HG03469 (cell line): Measurements from ENCODE around the gene OR5K2.
A peak's percentile ranks its signal among the peaks of the same experiment; 100 is the strongest.

ENCODE experiments used
- ATAC-seq: cut with Tn5 transposase; IDR thresholded peaks from one replicate; pipeline ENCODE4 v1.9.1; 2021; ENCODE audit warnings: mild to moderate bottlenecking, moderate library complexity, moderate number of reproducible peaks; ENCODE audit not compliant: unreplicated experiment

The OR5K2 gene

GRCh38 chr3:98521897-98522543 is 24.5 kb downstream of the OR5K2 start:
- peak; percentile 21 for ATAC-seq

GRCh38 chr3:98522544-98523281 is 25.2 kb downstream of the OR5K2 start, which contains the start of gene CLDND1:
TSS of gene CLDND1 (minus strand) at chr3:98522902. CDS start at chr3:98521424, 1,478 bp downstream.
- peak; percentile 82 for ATAC-seq

- ATAC-seq: no peak
These were observed 28.0 kb downstream of the OR5K2 start for GRCh38 chr3:98525494-98525893.

- ATAC-seq: no peak
These were observed 31.2 kb downstream of the OR5K2 start for GRCh38 chr3:98528474-98529346.

- no peak for ATAC-seq
These were observed 32.5 kb downstream of the OR5K2 start for GRCh38 chr3:98529856-98530459.

GRCh38 chr3:98530676-98531075 is 33.2 kb downstream of the OR5K2 start:
- no peak for ATAC-seq

DNA sequence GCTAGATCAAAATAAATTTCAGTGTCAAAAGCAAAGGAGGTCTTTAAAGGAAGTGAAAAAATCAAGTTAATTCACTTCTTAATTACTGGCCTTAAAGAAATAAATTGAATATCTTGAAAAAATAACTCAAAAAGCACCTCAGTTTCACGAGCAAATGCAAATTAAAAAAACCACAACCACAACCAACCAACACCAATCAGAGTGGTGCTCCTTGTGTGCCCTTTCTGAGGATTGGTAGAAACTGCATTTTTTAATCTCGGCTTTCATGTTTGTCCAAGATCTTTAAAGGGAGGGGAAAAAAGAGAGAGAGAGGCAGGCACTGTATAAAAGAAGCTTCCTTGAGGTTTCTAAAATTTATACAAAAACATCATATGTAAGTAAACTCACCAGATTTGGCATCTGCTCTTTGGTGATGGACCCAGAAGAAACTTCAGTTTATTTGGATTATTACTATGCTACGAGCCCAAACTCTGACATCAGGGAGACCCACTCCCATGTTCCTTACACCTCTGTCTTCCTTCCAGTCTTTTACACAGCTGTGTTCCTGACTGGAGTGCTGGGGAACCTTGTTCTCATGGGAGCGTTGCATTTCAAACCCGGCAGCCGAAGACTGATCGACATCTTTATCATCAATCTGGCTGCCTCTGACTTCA is 34.3 kb downstream of the OR5K2 start, which contains the start of gene GPR15:
TSS of gene GPR15 (plus strand) at position 357 of the 653 bp plus-strand sequence. CDS start at position 413, 56 bp downstream.
- ATAC-seq: no peak

DNA sequence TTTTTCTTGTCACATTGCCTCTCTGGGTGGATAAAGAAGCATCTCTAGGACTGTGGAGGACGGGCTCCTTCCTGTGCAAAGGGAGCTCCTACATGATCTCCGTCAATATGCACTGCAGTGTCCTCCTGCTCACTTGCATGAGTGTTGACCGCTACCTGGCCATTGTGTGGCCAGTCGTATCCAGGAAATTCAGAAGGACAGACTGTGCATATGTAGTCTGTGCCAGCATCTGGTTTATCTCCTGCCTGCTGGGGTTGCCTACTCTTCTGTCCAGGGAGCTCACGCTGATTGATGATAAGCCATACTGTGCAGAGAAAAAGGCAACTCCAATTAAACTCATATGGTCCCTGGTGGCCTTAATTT is 34.8 kb downstream of the OR5K2 start:
- no peak for ATAC-seq

- ATAC-seq: no peak
These were observed 35.5 kb downstream of the OR5K2 start for GRCh38 chr3:98532709-98533571.

GRCh38 chr3:98534168-98534567 is 36.7 kb downstream of the OR5K2 start:
- ATAC-seq: no peak

DNA sequence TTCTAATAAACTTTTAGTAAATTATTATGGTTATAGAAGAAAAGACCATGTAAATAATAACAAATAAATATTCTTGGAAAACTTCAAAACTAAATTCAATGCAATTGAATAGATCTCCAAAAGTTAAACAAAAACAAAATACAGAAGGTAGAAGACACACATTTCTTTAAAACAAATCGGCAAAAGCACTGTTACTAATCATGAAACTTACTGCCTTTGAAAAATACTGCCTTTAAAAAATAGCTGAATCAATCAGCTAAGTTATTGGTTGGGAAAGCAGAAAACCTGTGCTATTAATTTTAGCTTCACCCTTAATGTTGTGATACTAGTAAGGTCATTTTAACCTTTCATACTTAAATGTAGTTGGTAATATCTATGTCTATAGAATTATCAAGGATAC is 37.3 kb downstream of the OR5K2 start:
- no peak for ATAC-seq

DNA sequence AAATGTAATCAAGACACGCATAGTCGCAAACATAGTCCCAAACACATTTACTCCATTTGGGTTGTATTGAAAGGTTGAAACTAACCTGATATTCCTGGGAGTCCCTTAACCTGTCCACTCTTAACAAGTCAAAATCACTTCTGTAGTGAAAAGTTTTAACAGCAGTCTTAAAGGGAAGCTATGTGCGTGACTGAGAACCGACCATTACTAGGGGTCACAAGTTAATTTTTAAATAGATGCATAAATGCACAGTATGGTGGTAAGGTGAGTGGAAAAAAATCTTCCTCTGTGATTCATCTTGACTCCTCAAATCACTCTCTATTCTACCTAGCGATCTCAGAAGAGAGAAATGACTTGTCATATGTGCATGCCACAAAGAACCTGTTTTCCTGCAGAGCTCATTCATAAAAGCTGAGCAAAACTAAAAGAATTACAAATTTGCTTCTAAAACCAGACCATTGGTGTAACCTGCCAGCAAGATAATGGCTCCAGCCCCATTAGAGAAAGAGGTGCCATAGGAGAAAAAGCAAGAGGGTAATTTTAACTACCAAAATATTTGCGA is 39.1 kb downstream of the OR5K2 start:
- ATAC-seq: peak; percentile 79

DNA sequence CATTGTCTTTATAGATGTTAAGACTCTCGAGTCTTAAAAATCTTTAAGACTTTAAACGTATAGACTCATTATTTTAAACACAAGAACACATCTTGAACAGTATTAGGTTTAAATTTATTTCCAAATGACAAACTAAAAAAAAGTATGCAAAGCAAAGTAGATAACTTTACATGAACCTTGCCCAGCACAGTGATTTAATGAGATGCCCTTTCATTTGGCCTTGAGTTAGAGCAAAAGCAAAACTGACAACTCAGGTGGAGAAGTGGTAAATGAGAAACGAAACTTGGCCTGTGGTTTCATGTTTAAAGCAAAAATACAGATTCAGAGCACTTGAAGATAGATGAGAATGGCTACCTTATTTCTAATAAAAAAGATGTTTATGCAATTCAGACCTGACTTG is 42.9 kb downstream of the OR5K2 start:
- ATAC-seq: peak; percentile 34

DNA sequence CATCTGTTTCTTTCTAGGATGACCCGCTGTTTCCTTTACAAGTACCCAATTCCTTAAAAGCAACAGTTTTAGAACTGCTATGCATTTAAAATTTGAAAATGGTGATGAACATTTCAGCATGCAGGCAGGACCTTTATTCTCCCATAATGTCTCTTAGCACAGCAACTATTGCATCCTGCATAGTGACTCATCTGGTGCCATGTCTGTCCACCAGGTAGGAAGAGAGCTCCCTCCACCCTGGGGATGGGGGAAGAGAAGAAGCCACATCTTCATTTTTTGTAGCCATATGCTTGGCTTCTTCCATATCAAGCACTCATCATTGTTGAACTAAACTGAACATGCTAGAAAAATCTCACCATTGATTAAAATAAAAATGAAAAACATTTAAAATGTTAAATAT is 44.2 kb downstream of the OR5K2 start:
- ATAC-seq: no peak

DNA sequence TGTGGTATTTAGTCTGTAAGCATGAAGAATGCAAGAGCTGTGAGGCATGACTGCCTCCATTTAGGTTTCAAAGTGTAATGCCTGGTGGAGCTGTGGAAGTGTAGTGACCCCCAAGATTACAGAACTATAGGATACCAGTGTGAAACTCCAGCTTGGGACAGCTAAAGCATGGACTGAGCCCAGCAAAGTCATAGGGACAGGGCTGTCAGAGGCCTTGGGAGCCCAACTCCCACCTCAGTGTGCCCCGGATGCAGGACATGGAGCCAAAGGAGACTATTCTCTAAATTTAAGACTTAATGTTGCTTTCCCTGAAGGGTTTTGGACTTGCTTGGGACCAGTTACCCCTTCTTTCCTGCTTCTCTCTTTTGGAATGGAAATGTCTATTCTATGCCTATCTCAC is 45.1 kb downstream of the OR5K2 start:
- ATAC-seq: no peak

- no peak for ATAC-seq
These were observed 48.5 kb downstream of the OR5K2 start for GRCh38 chr3:98545940-98546339.
